Measurements from ENCODE around the gene TMEM54. TPM values are rescaled to one million over a fixed set of nuclear protein-coding genes. Genes with fewer than 3 reads are reported as not detected.

TMEM54 gene
- total RNA-seq, 1 experiment from 2014 or later = 102 TPM

- Histone ChIP-seq H3K4me2 (peak overlapping the region; percentile 19; the same call in 1 of the 2 replicates), H3K9me2 (ENCODE audit: insufficient read depth) (no peaks in the 10 kb centered on the region), H3K4me3 (no peak overlapping the region), H3K79me2 (ENCODE audit: low read depth) (no peaks in the 10 kb centered on the region), H3K9me3 (ENCODE audit: insufficient read depth, low read depth) (no peaks in the 10 kb centered on the region), H3K27me3 (ENCODE audit: insufficient read depth, low read depth) (peaks cover 19% of the 10 kb centered on the region), H3K4me1 (replicated peaks; ENCODE audit: insufficient read depth) (no peaks in the 10 kb centered on the region), H4K20me1 (ENCODE audit: insufficient read depth) (no peaks in the 10 kb centered on the region), H3K36me3 (ENCODE audit: low read depth) (no peaks in the 10 kb centered on the region), H3K27ac (no peak overlapping the region), H2AFZ (no peak overlapping the region), H3F3A (ENCODE audit: insufficient read depth, low read depth) (peaks cover 13% of the 10 kb centered on the region; the same call in 1 of the 2 replicates)
- ChIA-PET POLR2A (ENCODE audit: unreplicated experiment) (interaction anchor here (0.6 kb wide), 1 partner anchor 89 kb away, joined by 4 read pairs; no protein-coding TSS in a partner anchor), CTCF (no interaction called here)
- DNase-seq = no peak
- no TSS peak for BruUV-seq (replicated peaks)
- intact Hi-C loops (cut with micrococcal nuclease; ENCODE audit: unreplicated experiment) = loop anchor here (10.0 kb wide), 2 partner anchors 425 to 605 kb away; partner anchors contain the start of gene ZSCAN20
- no peak for TF ChIP-seq CTCF (conservative IDR thresholded peaks at IDR 0.05)
- no peak for TF ChIP-seq EZH2 (IDR thresholded peaks at IDR 0.05; ENCODE audit: low read depth)
Measured at GRCh38 chr1:32869923-32870614, 31.1 kb downstream of the TMEM54 start.

- H3K79me2 ChIP-seq (ENCODE audit: low read depth) = no peaks in the 10 kb centered on the region
- H3K4me1 ChIP-seq (replicated peaks; ENCODE audit: insufficient read depth) = no peaks in the 10 kb centered on the region
- CTCF ChIA-PET = no interaction called here
- BruUV-seq (replicated peaks) = no TSS peak
- H3K4me3 ChIP-seq = no peak overlapping the region
- H3K9me3 ChIP-seq (ENCODE audit: insufficient read depth, low read depth) = no peaks in the 10 kb centered on the region
- no peaks in the 10 kb centered on the region for H3K9me2 ChIP-seq (ENCODE audit: insufficient read depth)
- no peaks in the 10 kb centered on the region for H3K36me3 ChIP-seq (ENCODE audit: low read depth)
- no peak overlapping the region for H3K4me2 ChIP-seq
- POLR2A ChIA-PET (ENCODE audit: unreplicated experiment) = no interaction called here
- H3K27me3 ChIP-seq (ENCODE audit: insufficient read depth, low read depth) = peaks cover 19% of the 10 kb centered on the region
- H2AFZ ChIP-seq = no peak overlapping the region
- DNase-seq = no peak
- H4K20me1 ChIP-seq (ENCODE audit: insufficient read depth) = no peaks in the 10 kb centered on the region
- peaks cover 11% of the 10 kb centered on the region; the same call in 1 of the 2 replicates for H3F3A ChIP-seq (ENCODE audit: insufficient read depth, low read depth)
- no peak overlapping the region for H3K27ac ChIP-seq
- TF ChIP-seq CTCF (conservative IDR thresholded peaks at IDR 0.05) (no peak), EZH2 (IDR thresholded peaks at IDR 0.05; ENCODE audit: low read depth) (no peak)
- intact Hi-C loops (cut with micrococcal nuclease; ENCODE audit: unreplicated experiment) = no loop called here
Measured at GRCh38 chr1:32868806-32869455, 32.3 kb downstream of the TMEM54 start.

- BruUV-seq (replicated peaks) = no TSS peak
Measured at GRCh38 chr1:32868085-32868484, 33.1 kb downstream of the TMEM54 start.

More at GRCh38 chr1:32868085-32868484, 33.1 kb downstream of the TMEM54 start:
- Histone ChIP-seq H3K4me1 (replicated peaks; ENCODE audit: insufficient read depth) (no peaks in the 10 kb centered on the region), H3K4me3 (no peak overlapping the region), H3K27ac (no peak overlapping the region), H3F3A (ENCODE audit: insufficient read depth, low read depth) (peaks cover 11% of the 10 kb centered on the region; the same call in 1 of the 2 replicates), H3K36me3 (ENCODE audit: low read depth) (no peaks in the 10 kb centered on the region), H3K9me2 (ENCODE audit: insufficient read depth) (no peaks in the 10 kb centered on the region), H3K79me2 (ENCODE audit: low read depth) (no peaks in the 10 kb centered on the region), H3K27me3 (ENCODE audit: insufficient read depth, low read depth) (peaks cover 19% of the 10 kb centered on the region), H2AFZ (no peak overlapping the region), H3K9me3 (ENCODE audit: insufficient read depth, low read depth) (no peaks in the 10 kb centered on the region), H4K20me1 (ENCODE audit: insufficient read depth) (no peaks in the 10 kb centered on the region), H3K4me2 (no peak overlapping the region)
- CTCF ChIA-PET = no interaction called here
- intact Hi-C loops (cut with micrococcal nuclease; ENCODE audit: unreplicated experiment) = no loop called here
- POLR2A ChIA-PET (ENCODE audit: unreplicated experiment) = no interaction called here
- no peak for TF ChIP-seq EZH2 (IDR thresholded peaks at IDR 0.05; ENCODE audit: low read depth)
- TF ChIP-seq CTCF (conservative IDR thresholded peaks at IDR 0.05) = no peak
- no peak for DNase-seq

Data from PC-9 (cell line).